ENCODE results near the gene TAS2R41. TPM values are rescaled to one million over a fixed set of nuclear protein-coding genes. Genes with fewer than 3 reads are reported as not detected.
"Not testable (repeated sequence)": the region's sequence is repeated elsewhere in the genome, so short reads cannot be mapped to it uniquely, and the experiment has no call there.

Gene TAS2R41
- polyA plus RNA-seq, 10 donors, result not detected

- no peak for DNase-seq
Measured at GRCh38 chr7:143516981-143517380, 39.3 kb downstream of the TAS2R41 start.

- no peak for DNase-seq
Measured at GRCh38 chr7:143518521-143518920, 40.8 kb downstream of the TAS2R41 start.

- no peak for DNase-seq
Measured at GRCh38 chr7:143518941-143519340, 41.3 kb downstream of the TAS2R41 start.

GRCh38 chr7:143519411-143520131, 41.9 kb downstream of the TAS2R41 start:
- peak; percentile 63 to 90 (median 69) for DNase-seq

GRCh38 chr7:143522309-143522916, 44.7 kb downstream of the TAS2R41 start:
- DNase-seq, result not testable (repeated sequence)

Other genes with a start within 250 kb of the TAS2R41 start
- gene GSTK1, start 214.4 kb upstream of the TAS2R41 start, polyA plus RNA-seq (ENCODE audit: insufficient read length in 10 of 10), result 10 to 100 TPM; 65.5 to 92.8 (median 81.4) TPM
- 1 to 10 TPM in 4 of 10 donors, under 1 TPM in 6; 0.46 to 1.3 (median 0.90) TPM for gene TMEM139, start 192.9 kb upstream of the TAS2R41 start, polyA plus RNA-seq (ENCODE audit: insufficient read length in 10 of 10)
- gene CASP2, start 189.5 kb upstream of the TAS2R41 start, polyA plus RNA-seq (ENCODE audit: insufficient read length in 10 of 10), result 10 to 100 TPM; 16.1 to 30.9 (median 25.3) TPM
- 1 to 10 TPM in 6 of 10 donors, under 1 TPM in 4; 0.30 to 5.1 (median 1.3) TPM for gene CLCN1, start 161.8 kb upstream of the TAS2R41 start, polyA plus RNA-seq (ENCODE audit: insufficient read length in 10 of 10)
- gene FAM131B, start 115.2 kb upstream of the TAS2R41 start, polyA plus RNA-seq (ENCODE audit: insufficient read length in 10 of 10), result 1 to 10 TPM; 1.5 to 3.0 (median 2.3) TPM
- gene ZYX, start 96.5 kb upstream of the TAS2R41 start, polyA plus RNA-seq (ENCODE audit: insufficient read length in 10 of 10), result 100 to 1,000 TPM; 156 to 277 (median 198) TPM
- 1 to 10 TPM; 2.5 to 8.8 (median 4.7) TPM for gene EPHA1, start 69.0 kb upstream of the TAS2R41 start, polyA plus RNA-seq (ENCODE audit: insufficient read length in 10 of 10)
- gene TAS2R60, start 34.4 kb upstream of the TAS2R41 start, polyA plus RNA-seq (ENCODE audit: insufficient read length in 10 of 10), result not detected
- under 1 TPM in 6 of 10 donors, not detected in 4; 0.27 to 0.63 (median 0.41) TPM for gene CTAGE15, start 93.9 kb downstream of the TAS2R41 start, polyA plus RNA-seq (ENCODE audit: insufficient read length in 10 of 10)
- gene TCAF2, start 143.1 kb downstream of the TAS2R41 start, polyA plus RNA-seq (ENCODE audit: insufficient read length in 10 of 10), result 10 to 100 TPM in 9 of 10 donors, 1 to 10 TPM in 1; 5.4 to 24.4 (median 13.4) TPM